ENCODE data around the gene EFNB3.

GRCh38 chr17:7715936-7716886 lies 11.2 kb downstream of the EFNB3 start:
- no peak for TF ChIP-seq CTCF (IDR thresholded peaks at IDR 0.05)
- no peak for TF ChIP-seq EZH2 (IDR thresholded peaks at IDR 0.05)

Data from neural progenitor cell (in vitro differentiated cells).